D721Med (cell line): ENCODE results near the gene MED12L.

Experiments used
- DNase-seq: peaks from one replicate; pipeline ENCODE4 v3.0.0; 2011; ENCODE audit warnings: low spot score; ENCODE audit not compliant: insufficient read length
- FAIRE-seq: peaks from 2 replicates; lab custom pipeline; 2011; peaks lifted over from hg19 to GRCh38; lab: Jason Lieb, UNC
- TF ChIP-seq, protein P1 (sequence below): IDR thresholded peaks from 2 replicates; pipeline ENCODE4 v1.5.1; 2012; ENCODE audit warnings: mild to moderate bottlenecking, control low read depth; ENCODE audit not compliant: insufficient read depth; ENCODE audit errors: missing control alignments

MED12L gene

DNA sequence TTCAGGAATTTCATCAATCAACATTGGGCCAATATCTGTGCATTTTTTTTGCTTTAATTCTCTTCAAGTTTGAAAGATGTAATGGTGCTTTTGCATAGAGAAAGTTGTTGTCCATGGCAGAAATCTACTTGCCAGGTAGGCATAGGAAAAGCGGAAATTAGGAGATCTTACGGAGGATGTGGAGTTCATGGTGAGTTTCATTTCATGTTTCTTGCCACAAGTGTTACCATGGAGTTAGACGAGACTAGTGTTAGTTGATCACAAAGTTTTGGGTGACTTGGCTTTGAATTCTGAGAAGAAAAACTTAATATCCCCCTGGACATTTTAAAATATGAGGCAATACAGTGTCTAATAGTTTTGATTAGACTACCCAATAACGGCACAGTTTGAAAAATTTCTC lies 244.9 kb downstream of the MED12L start:
- no peak for DNase-seq
- no peak for FAIRE-seq
- TF ChIP-seq, protein P1, sequence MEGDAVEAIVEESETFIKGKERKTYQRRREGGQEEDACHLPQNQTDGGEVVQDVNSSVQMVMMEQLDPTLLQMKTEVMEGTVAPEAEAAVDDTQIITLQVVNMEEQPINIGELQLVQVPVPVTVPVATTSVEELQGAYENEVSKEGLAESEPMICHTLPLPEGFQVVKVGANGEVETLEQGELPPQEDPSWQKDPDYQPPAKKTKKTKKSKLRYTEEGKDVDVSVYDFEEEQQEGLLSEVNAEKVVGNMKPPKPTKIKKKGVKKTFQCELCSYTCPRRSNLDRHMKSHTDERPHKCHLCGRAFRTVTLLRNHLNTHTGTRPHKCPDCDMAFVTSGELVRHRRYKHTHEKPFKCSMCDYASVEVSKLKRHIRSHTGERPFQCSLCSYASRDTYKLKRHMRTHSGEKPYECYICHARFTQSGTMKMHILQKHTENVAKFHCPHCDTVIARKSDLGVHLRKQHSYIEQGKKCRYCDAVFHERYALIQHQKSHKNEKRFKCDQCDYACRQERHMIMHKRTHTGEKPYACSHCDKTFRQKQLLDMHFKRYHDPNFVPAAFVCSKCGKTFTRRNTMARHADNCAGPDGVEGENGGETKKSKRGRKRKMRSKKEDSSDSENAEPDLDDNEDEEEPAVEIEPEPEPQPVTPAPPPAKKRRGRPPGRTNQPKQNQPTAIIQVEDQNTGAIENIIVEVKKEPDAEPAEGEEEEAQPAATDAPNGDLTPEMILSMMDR: no peak

DNA sequence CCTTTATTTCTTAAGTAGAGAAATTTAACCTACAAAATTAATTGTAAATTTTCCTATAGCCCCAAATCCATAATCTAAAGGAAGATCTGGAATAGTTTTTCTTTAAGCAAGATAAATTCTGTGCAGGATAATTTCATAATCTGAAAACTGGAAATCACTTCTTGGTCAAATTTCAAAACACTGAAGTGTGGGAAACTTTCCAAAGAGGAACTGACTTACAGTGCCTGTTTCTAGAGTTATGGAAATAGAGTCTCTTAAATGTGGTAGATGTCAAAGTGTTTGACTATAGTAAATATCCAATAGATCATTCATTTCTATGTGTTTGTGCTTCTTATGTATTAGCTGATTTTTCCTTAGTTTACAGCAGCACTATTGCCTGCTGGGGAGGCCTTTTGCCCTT lies 245.4 kb downstream of the MED12L start:
- FAIRE-seq: no peak
- TF ChIP-seq, protein P1: no peak
- no peak for DNase-seq

DNA sequence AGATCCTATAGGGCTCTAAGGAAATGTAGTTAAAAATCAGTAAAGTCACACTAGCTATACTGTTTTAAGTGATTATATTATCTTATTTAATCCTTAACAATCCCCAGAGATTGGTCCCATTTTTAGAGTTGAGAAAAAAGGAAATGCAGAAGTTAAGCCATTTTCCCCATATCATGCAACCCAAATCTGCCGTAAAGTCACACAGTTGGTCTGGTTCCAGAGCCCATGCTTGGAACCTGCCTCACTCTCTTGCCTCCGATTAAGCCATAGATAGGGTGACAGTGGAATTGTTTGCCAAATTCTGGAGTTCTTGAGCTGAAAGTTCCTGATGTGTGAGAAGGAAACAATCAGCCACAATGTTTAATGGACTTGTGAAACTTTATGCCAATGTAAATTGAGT lies 246.2 kb downstream of the MED12L start:
- TF ChIP-seq, protein P1: no peak
- DNase-seq (no peak), FAIRE-seq (no peak)

DNA sequence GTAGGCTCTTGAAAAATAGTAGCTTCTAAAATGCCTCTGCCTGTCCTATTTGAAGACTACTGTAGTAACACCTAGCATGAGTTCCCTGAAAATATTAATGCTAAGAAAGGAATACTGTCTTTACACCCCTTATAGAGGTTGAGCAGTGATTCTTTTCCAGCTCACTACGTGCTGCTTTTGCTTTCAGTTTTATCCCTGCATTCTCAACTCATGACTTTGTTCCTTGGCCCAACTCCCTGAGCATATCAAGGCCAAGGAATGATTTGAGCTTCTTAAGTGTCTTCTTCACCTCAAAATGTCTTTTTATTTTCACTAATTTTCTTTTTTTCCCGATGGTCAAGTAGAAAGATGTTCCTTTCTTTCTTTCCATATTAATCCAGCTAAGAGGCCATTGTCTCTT lies 260.4 kb downstream of the MED12L start:
- TF ChIP-seq, protein P1: no peak
- DNase-seq (no peak), FAIRE-seq (no peak)

DNA sequence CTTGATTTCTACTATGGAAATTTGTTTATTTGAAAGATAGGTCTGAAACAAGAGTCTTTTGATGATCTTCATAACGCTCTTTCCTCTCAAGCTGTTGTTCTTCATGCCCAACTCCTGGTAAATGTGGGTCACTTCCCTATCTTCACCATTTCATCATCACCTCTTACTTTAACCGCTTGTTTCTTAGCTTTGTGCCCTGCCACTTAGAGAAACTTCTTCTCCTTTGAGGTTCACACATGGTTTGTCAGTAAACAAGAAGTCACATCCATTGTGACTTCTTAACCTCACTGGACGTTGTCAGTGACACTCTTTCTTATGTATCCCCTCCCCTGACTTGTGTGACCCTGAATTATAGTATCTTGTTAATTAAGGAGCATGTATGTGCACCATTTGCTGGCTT lies 260.8 kb downstream of the MED12L start:
- DNase-seq (no peak), FAIRE-seq (no peak)
- TF ChIP-seq, protein P1: no peak

DNA sequence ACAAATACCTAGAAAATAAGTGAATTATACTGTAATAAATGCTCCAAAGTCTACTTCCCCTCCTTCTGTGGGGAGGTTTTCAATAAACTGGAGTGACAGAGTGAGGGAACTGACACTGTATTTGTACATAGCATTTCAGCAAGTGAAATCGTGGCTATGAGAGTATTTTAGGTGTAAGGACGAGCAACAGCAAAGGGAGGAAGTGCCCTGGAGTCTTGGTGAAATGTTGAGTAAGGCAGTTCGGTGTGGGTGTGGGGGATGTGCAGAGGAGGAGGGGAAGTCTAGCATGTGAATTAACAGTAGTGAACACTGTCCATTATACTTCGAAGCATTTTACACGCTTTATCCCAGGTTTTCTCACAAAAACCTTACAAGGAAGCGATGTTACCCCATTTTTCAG lies 262.0 kb downstream of the MED12L start:
- TF ChIP-seq, protein P1: no peak
- FAIRE-seq (no peak), DNase-seq (no peak)

DNA sequence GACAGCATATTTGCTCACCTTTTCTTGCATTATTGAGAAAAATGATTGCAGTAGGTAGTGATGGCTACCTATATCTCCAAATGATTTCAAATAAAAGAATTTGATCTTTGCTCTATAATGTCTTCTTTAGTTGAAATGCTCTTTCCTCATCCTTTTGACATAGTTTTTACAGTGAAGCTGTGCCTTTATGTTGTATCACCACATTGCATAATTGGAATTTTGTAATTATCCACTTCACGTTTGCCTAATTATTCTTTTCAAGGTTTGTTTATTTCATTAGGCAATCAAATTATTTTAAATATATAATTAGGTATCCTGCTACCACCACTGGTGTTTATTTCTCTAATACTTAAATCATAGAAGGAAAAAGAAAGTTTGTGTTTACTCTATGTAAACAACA lies 265.2 kb downstream of the MED12L start:
- no peak for FAIRE-seq
- TF ChIP-seq, protein P1: no peak

More for the DNA sequence above, 265.2 kb downstream of the MED12L start:
- DNase-seq: no peak
